Glutamatergic neuron (in vitro differentiated cells): ENCODE results near the gene ZNF407. TPM values are rescaled to one million over a fixed set of nuclear protein-coding genes. Genes with fewer than 3 reads are reported as not detected.

Experiments
- DNase-seq: peaks from one replicate; pipeline ENCODE4 v3.0.0; 2022
- H3K27ac Mint-ChIP-seq: one replicate; pipeline ENCODE4 v1.8.0; 2020; ENCODE audit warnings: mild to moderate bottlenecking, mixed read lengths, inconsistent platforms; ENCODE audit not compliant: unreplicated experiment
- H3K27me3 Mint-ChIP-seq: one replicate; pipeline ENCODE4 v1.8.0; 2020; ENCODE audit warnings: mild to moderate bottlenecking, moderate library complexity, mixed read lengths, inconsistent platforms; ENCODE audit not compliant: unreplicated experiment
- H3K36me3 Mint-ChIP-seq: one replicate; pipeline ENCODE4 v1.8.0; 2020; ENCODE audit warnings: mild to moderate bottlenecking, mixed read lengths, inconsistent platforms; ENCODE audit not compliant: unreplicated experiment
- H3K4me1 Mint-ChIP-seq: one replicate; pipeline ENCODE4 v1.8.0; 2020; ENCODE audit warnings: mild to moderate bottlenecking, low read depth, mixed read lengths, inconsistent platforms; ENCODE audit not compliant: unreplicated experiment
- H3K4me3 Mint-ChIP-seq: one replicate; pipeline ENCODE4 v1.8.0; 2020; ENCODE audit warnings: mild to moderate bottlenecking, mixed read lengths, inconsistent platforms; ENCODE audit not compliant: unreplicated experiment
- H3K9me3 Mint-ChIP-seq: one replicate; pipeline ENCODE4 v1.8.0; 2020; ENCODE audit warnings: mild to moderate bottlenecking, moderate library complexity, mixed read lengths, inconsistent platforms; ENCODE audit not compliant: unreplicated experiment
- total RNA-seq: library from RNA; stranded (reverse); fragmentation: NEBNext Ultra II Directional; extraction: Animal tissue kit (Norgen Biotek cat#: 25700); gene quantifications from one replicate; pipeline ENCODE4 v1.2.1, GENCODE V29; 2021; ENCODE audit not compliant: unreplicated experiment
- TF ChIP-seq, protein P1 (sequence below): fragments of 200-600 bp; sonication (generic); IDR thresholded peaks from one replicate; pipeline ENCODE4 v1.5.0; 2021; ENCODE audit not compliant: partially characterized antibody, unreplicated experiment

Gene ZNF407
- total RNA-seq, 1 donor from 2014 or later: 15.8 TPM

DNA sequence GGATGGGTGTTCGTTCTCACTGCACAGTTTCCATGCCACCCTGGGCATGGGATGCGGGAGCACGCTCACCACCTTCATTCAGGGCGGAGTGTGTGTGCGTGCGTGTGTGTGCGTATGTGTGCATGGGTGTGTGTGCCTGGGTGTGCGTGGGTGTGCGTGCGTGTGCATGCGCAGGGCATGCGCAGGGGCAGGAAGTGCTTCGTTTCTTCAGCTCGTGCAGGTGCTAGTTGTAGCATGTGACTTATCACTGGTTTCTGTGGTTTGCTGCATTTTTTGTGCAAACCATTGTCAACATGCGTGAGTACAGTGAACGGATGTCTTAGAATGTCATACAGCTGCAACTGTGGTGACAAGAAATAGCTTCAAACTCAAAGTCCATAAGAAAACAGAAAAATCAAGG, 431.8 kb downstream of the ZNF407 start:
- H3K9me3 Mint-ChIP-seq: no peaks in the 10 kb centered on the region
- no peak overlapping the region for H3K27ac Mint-ChIP-seq
- no peaks in the 10 kb centered on the region for H3K36me3 Mint-ChIP-seq
- H3K4me3 Mint-ChIP-seq: no peak overlapping the region
- TF ChIP-seq, protein P1, sequence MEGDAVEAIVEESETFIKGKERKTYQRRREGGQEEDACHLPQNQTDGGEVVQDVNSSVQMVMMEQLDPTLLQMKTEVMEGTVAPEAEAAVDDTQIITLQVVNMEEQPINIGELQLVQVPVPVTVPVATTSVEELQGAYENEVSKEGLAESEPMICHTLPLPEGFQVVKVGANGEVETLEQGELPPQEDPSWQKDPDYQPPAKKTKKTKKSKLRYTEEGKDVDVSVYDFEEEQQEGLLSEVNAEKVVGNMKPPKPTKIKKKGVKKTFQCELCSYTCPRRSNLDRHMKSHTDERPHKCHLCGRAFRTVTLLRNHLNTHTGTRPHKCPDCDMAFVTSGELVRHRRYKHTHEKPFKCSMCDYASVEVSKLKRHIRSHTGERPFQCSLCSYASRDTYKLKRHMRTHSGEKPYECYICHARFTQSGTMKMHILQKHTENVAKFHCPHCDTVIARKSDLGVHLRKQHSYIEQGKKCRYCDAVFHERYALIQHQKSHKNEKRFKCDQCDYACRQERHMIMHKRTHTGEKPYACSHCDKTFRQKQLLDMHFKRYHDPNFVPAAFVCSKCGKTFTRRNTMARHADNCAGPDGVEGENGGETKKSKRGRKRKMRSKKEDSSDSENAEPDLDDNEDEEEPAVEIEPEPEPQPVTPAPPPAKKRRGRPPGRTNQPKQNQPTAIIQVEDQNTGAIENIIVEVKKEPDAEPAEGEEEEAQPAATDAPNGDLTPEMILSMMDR: no peak
- peaks cover 2% of the 10 kb centered on the region for H3K27me3 Mint-ChIP-seq
- no peaks in the 10 kb centered on the region for H3K4me1 Mint-ChIP-seq
- no peak for DNase-seq

DNA sequence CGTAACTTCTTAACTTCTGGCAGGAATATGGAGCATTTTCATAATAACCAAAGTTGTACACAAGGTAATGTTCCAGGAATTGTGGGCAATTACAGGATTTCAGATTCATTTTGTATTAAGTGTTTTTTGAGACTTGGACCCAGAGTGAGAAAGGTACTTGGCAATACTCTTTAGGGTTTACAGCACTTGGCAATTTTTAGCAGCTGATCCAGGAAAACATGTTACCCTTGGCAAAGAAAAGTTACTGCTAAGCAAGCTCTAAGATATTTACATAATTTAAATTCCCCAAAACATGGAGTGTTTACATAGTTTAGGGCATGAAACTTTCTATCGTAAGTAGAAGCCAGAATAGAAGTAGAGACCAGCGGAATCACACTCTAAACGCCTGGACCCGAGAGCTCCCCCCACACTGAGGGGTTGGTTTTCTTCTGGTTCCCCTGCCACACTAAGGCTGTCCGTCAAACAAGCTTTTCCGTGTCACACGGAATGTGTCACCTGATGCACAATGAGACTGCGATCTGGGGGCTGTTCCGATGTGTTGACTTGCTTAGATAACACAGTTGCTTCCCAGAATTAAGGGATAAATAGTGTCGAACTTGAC, 434.1 kb downstream of the ZNF407 start:
- H3K4me1 Mint-ChIP-seq: no peaks in the 10 kb centered on the region

DNA sequence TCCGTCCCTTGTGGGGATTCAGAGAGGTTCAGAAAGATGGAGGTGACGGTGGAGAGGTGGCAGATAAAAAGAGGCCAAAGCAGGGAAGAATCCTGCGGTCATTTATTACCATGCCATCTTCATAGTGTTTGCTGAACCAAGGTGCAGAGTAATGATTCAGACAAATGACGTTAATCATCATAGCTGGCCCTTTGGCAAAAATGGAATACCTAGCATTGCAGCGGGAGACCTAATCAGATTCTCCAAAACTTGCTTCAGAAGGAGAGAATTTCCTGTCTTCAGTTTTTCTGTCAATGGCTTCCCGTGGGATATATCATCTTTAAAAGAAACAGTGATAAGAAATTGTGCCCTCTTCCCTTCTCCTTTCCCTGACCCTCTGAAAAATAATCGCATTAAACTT, 435.8 kb downstream of the ZNF407 start:
- no peak for DNase-seq
- H3K27ac Mint-ChIP-seq: no peak overlapping the region

More for the DNA sequence above, 434.1 kb downstream of the ZNF407 start:
- TF ChIP-seq, protein P1: no peak
- H3K4me3 Mint-ChIP-seq: no peak overlapping the region
- no peak overlapping the region for H3K27ac Mint-ChIP-seq
- H3K27me3 Mint-ChIP-seq: peaks cover 2% of the 10 kb centered on the region
- H3K9me3 Mint-ChIP-seq: no peaks in the 10 kb centered on the region
- no peak for DNase-seq
- no peaks in the 10 kb centered on the region for H3K36me3 Mint-ChIP-seq

DNA sequence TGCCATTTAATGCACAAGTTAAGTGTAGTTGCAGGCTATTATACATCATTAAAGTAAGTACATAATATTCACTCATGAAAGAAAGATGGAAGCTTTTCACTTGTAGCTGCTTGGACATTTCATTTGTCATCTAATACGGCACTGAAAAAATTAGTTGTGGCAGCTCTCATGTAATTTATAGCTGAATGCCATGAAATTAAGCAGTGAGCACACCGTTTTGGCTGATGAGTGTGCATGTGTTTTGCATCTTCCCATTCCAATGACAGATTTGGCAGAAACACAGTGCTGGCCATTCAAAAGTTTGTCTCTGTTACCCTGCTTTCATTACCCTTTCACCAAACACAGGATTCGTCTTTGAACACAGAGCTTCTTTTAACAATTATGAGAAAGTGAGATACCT, 437.3 kb downstream of the ZNF407 start:
- H3K4me1 Mint-ChIP-seq: no peaks in the 10 kb centered on the region
- H3K4me3 Mint-ChIP-seq: no peak overlapping the region
- H3K36me3 Mint-ChIP-seq: no peaks in the 10 kb centered on the region
- no peak for DNase-seq
- TF ChIP-seq, protein P1: no peak
- no peaks in the 10 kb centered on the region for H3K9me3 Mint-ChIP-seq
- no peaks in the 10 kb centered on the region for H3K27me3 Mint-ChIP-seq
- H3K27ac Mint-ChIP-seq: no peak overlapping the region

More for the DNA sequence above, 435.8 kb downstream of the ZNF407 start:
- Mint-ChIP-seq H3K4me3 (no peak overlapping the region), H3K27me3 (no peaks in the 10 kb centered on the region), H3K9me3 (no peaks in the 10 kb centered on the region), H3K36me3 (no peaks in the 10 kb centered on the region), H3K4me1 (no peaks in the 10 kb centered on the region)
- TF ChIP-seq, protein P1: no peak

DNA sequence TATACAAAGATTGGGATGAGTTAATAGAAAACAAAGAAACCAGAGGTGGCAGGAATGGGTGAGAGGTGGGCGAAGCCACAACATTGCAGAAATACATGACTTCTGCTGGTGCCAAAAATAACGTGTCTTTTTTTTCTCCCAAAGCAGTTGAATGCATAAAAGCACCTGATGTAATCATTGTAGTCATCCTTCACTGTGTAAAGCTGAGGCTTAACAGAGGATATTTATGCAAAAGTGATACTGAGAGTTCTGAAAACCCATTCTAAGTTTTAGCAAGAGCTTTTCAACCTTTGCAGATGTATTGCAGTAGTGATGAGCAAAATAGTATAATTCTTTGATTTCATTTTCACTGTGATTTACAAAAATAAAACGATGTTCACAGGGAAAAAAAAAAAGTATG, 438.3 kb downstream of the ZNF407 start:
- Mint-ChIP-seq H3K27me3 (no peaks in the 10 kb centered on the region), H3K4me3 (no peak overlapping the region)

More for the DNA sequence above, 438.3 kb downstream of the ZNF407 start:
- TF ChIP-seq, protein P1: no peak
- Mint-ChIP-seq H3K4me1 (no peaks in the 10 kb centered on the region), H3K9me3 (no peaks in the 10 kb centered on the region), H3K27ac (no peak overlapping the region), H3K36me3 (no peaks in the 10 kb centered on the region)
- DNase-seq: no peak
